Ovary (tissue), 3 donors: Measurements from ENCODE around the gene LPGAT1.

Experiments used
- CTCF ChIP-seq, 3 donors: fragments of 450-650 bp in 2 of 3; fragments of 200-600 bp in 1 of 3; IDR thresholded peaks; one replicate each; pipeline versions ENCODE4 v1.5.1 to v1.8.0; 2016 to 2022; ENCODE audit warnings: antibody characterized with exemption in 3 of 3, mild to moderate bottlenecking in 1 of 3
- POLR2A ChIP-seq: fragments of 450-650 bp; IDR thresholded peaks from one replicate; pipeline ENCODE4 v1.6.1; 2017; ENCODE audit warnings: antibody characterized with exemption, mild to moderate bottlenecking, moderate library complexity
- donor health status: DM: no; HTN: no; CAD: no.

GRCh38 chr1:211874521-211875347 is 44.2 kb upstream of the LPGAT1 start:
- TF ChIP-seq CTCF (IDR thresholded peaks at IDR 0.05): no peak
- TF ChIP-seq POLR2A: no peak
